CD4-positive, alpha-beta T cell (primary cell): ENCODE data around the gene CLDN5. TPM values are rescaled to one million over a fixed set of nuclear protein-coding genes. Genes with fewer than 3 reads are reported as not detected.

ENCODE experiments used
- ATAC-seq: fragments of 200-7000 bp; cut with Tn5 transposase; one replicate; pipeline ENCODE4 v1.10.0; 2022; ENCODE audit warnings: mild to moderate bottlenecking; ENCODE audit not compliant: poor library complexity
- CTCF ChIA-PET: fragments of 350-600 bp; sonication (Branson Sonifier 250); formaldehyde crosslinking; loops from one replicate; lab custom pipeline; 2021; ENCODE audit warnings: antibody characterized with exemption, inconsistent platforms; lab: Charles Lee
- POLR2A ChIA-PET: fragments of 350-600 bp; sonication (Branson Sonifier 250); formaldehyde crosslinking; loops from one replicate; lab custom pipeline; 2021; ENCODE audit warnings: antibody characterized with exemption, inconsistent platforms; lab: Charles Lee
- DNase-seq, 14 experiments: peaks; one replicate each; pipeline ENCODE4 v3.0.0-alpha.2; 2013 to 2020; ENCODE audit warnings: mixed read lengths in 2 of 14
- H3K27ac ChIP-seq, 2 donors: one replicate each; pipeline versions ENCODE4 v1.5.1 to v1.7.0; 2013; ENCODE audit warnings: low read length in 2 of 2, low read depth in 1 of 2, mild to moderate bottlenecking in 1 of 2
- H3K27me3 ChIP-seq, 2 experiments: 1 replicate in 1 of 2; 2 replicates in 1 of 2; pipeline versions ENCODE4 v1.6.1 to v1.7.0; 2013; ENCODE audit warnings: low read length in 2 of 2, control low read depth in 1 of 2, mild to moderate bottlenecking in 1 of 2, moderate library complexity in 1 of 2; ENCODE audit not compliant: insufficient read depth in 2 of 2, control insufficient read depth in 1 of 2
- H3K36me3 ChIP-seq: one replicate; pipeline ENCODE4 v1.6.1; 2013; ENCODE audit warnings: low read length, control low read depth; ENCODE audit not compliant: insufficient read depth
- H3K4me1 ChIP-seq: one replicate; pipeline ENCODE4 v1.6.1; 2013; ENCODE audit warnings: low read length, control low read depth; ENCODE audit not compliant: insufficient read depth
- H3K4me3 ChIP-seq: one replicate; pipeline ENCODE4 v1.5.1; 2013; ENCODE audit warnings: mild to moderate bottlenecking, low read length, moderate library complexity
- H3K9me3 ChIP-seq, 2 experiments: 1 replicate in 1 of 2; 2 replicates in 1 of 2; pipeline versions ENCODE4 v1.6.1 to v1.7.0; 2013; ENCODE audit warnings: low read length in 2 of 2, mild to moderate bottlenecking in 2 of 2, control low read depth in 1 of 2, moderate library complexity in 1 of 2; ENCODE audit not compliant: control insufficient read depth in 1 of 2, insufficient read depth in 1 of 2
- H3K27ac Mint-ChIP-seq: one replicate; pipeline ENCODE4 v1.8.0; 2020; ENCODE audit warnings: mixed read lengths
- H3K27me3 Mint-ChIP-seq: one replicate; pipeline ENCODE4 v1.8.0; 2021; ENCODE audit warnings: mixed read lengths
- H3K36me3 Mint-ChIP-seq: one replicate; pipeline ENCODE4 v1.8.0; 2021; ENCODE audit warnings: low read depth, mixed read lengths
- H3K4me1 Mint-ChIP-seq: one replicate; pipeline ENCODE4 v1.8.0; 2021; ENCODE audit warnings: low read depth, mixed read lengths
- H3K4me3 Mint-ChIP-seq: one replicate; pipeline ENCODE4 v1.8.0; 2020; ENCODE audit warnings: mild to moderate bottlenecking, mixed read lengths
- H3K9me3 Mint-ChIP-seq: one replicate; pipeline ENCODE4 v1.8.0; 2020; ENCODE audit warnings: mixed read lengths
- intact Hi-C, 2 experiments: fragments of 100-400 bp; cut with DNase I in 1 of 2; cut with micrococcal nuclease in 1 of 2; formaldehyde crosslinking; loops; one replicate each; pipeline versions ENCODE4 v1.15.1 to v1.9.0; 2023 to 2025; cut with DNase I, micrococcal nuclease
- total RNA-seq, 174 experiments: library from RNA in 2 of 174; stranded (reverse) in 2 of 174; gene quantifications; one replicate each; pipeline ENCODE4 v1.2.3 and lab custom pipeline; 2021 to 2026
- TF ChIP-seq, protein P1 (sequence below): fragments of 200-600 bp; IDR thresholded peaks from one replicate; pipeline ENCODE4 v1.8.0; 2022; ENCODE audit warnings: antibody characterized with exemption, mild to moderate bottlenecking

Gene CLDN5
- total RNA-seq, 2 experiments from 2014 or later: not detected

- ChIA-PET POLR2A (interaction anchor here (1.9 kb wide), 1 partner anchor 13 kb away, joined by 4 read pairs; the partner anchor contains the start of gene CDC45), CTCF (interaction anchor here (1.5 kb wide), 1 partner anchor 137 kb away, joined by 4 read pairs; no protein-coding TSS in a partner anchor)
- intact Hi-C loops: loop anchor here in 1 of 2 experiments (10.0 kb wide), 1 partner anchor 222 kb away; the partner anchor contains the start of gene SEPTIN5
- H3K36me3 ChIP-seq: no peaks in the 10 kb centered on the region
- H3K9me3 Mint-ChIP-seq: no peaks in the 10 kb centered on the region
- H3K4me3 ChIP-seq: no peak overlapping the region
- DNase-seq (no peak), ATAC-seq (no peak)
- H3K27me3 Mint-ChIP-seq: no peaks in the 10 kb centered on the region
- H3K27ac Mint-ChIP-seq: no peak overlapping the region
- H3K4me1 Mint-ChIP-seq: peaks cover 9% of the 10 kb centered on the region
- H3K9me3 ChIP-seq: no peaks in the 10 kb centered on the region
- H3K36me3 Mint-ChIP-seq: no peaks in the 10 kb centered on the region
- H3K4me1 ChIP-seq: no peaks in the 10 kb centered on the region
- no peaks in the 10 kb centered on the region for H3K27me3 ChIP-seq
- TF ChIP-seq, protein P1, sequence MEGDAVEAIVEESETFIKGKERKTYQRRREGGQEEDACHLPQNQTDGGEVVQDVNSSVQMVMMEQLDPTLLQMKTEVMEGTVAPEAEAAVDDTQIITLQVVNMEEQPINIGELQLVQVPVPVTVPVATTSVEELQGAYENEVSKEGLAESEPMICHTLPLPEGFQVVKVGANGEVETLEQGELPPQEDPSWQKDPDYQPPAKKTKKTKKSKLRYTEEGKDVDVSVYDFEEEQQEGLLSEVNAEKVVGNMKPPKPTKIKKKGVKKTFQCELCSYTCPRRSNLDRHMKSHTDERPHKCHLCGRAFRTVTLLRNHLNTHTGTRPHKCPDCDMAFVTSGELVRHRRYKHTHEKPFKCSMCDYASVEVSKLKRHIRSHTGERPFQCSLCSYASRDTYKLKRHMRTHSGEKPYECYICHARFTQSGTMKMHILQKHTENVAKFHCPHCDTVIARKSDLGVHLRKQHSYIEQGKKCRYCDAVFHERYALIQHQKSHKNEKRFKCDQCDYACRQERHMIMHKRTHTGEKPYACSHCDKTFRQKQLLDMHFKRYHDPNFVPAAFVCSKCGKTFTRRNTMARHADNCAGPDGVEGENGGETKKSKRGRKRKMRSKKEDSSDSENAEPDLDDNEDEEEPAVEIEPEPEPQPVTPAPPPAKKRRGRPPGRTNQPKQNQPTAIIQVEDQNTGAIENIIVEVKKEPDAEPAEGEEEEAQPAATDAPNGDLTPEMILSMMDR: no peak
- H3K27ac ChIP-seq: no peak overlapping the region
- no peak overlapping the region for H3K4me3 Mint-ChIP-seq
Measured at GRCh38 chr22:19492504-19493174, 31.6 kb downstream of the CLDN5 start.

DNA sequence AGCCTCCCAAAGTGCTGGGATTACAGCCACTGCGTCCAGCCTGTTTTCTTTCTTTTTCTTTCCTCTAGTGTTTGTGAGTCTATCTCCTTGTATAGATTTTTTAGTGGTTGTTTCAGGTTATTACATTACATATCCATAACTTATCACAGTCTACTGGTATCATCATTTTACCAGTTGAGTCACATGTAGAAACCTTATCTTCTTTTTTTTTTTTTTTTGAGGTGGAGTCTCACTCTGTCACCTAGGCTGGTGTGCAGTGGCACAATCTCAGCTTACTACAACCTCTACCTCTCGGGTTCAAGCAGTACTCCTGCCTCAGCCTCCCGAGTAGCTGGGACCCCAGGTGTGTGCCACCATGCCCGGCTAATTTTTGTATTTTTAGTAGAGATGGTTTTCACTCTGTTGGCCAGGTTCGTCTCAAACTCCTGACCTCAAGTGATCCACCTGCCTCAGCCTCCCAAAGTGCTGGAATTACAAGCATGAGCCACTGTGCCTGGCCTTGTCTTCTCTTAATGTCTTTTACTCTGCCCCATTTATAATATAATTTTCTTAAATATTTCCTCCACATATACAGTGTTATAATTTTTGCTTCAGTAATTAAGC lies 33.5 kb downstream of the CLDN5 start:
- Mint-ChIP-seq H3K9me3 (no peaks in the 10 kb centered on the region), H3K36me3 (no peaks in the 10 kb centered on the region), H3K4me1 (peaks cover 4% of the 10 kb centered on the region), H3K27me3 (no peaks in the 10 kb centered on the region), H3K27ac (no peak overlapping the region), H3K4me3 (no peak overlapping the region)
- no peak for ATAC-seq
- TF ChIP-seq, protein P1: no peak
- Histone ChIP-seq H3K4me1 (no peaks in the 10 kb centered on the region), H3K36me3 (no peaks in the 10 kb centered on the region), H3K27ac (no peak overlapping the region), H3K27me3 (no peaks in the 10 kb centered on the region), H3K9me3 (no peaks in the 10 kb centered on the region), H3K4me3 (no peak overlapping the region)
- POLR2A ChIA-PET: no interaction called here
- CTCF ChIA-PET: interaction anchor here (1.2 kb wide), 1 partner anchor 139 kb away, joined by 3 read pairs; no protein-coding TSS in a partner anchor
- no peak for DNase-seq
- intact Hi-C loops: loop anchor here in 1 of 2 experiments (10.0 kb wide), 1 partner anchor 224 kb away; the partner anchor contains the start of gene SEPTIN5

- no peak overlapping the region for H3K27ac Mint-ChIP-seq
- CTCF ChIA-PET: no interaction called here
Measured at GRCh38 chr22:19488884-19489843, 35.0 kb downstream of the CLDN5 start.

More at GRCh38 chr22:19488884-19489843, 35.0 kb downstream of the CLDN5 start:
- no peaks in the 10 kb centered on the region for H3K9me3 ChIP-seq
- no peak overlapping the region for H3K27ac ChIP-seq
- no peaks in the 10 kb centered on the region for H3K27me3 ChIP-seq
- H3K4me1 Mint-ChIP-seq: no peaks in the 10 kb centered on the region
- TF ChIP-seq, protein P1: no peak
- H3K9me3 Mint-ChIP-seq: no peaks in the 10 kb centered on the region
- ATAC-seq (peak; percentile 67), DNase-seq (peak in 2 of 14 experiments; percentile 17 to 23)
- no peak overlapping the region for H3K4me3 ChIP-seq
- no peak overlapping the region for H3K4me3 Mint-ChIP-seq
- no peaks in the 10 kb centered on the region for H3K36me3 ChIP-seq
- intact Hi-C loops: loop anchor here in 1 of 2 experiments (10.0 kb wide), 1 partner anchor 436 kb away; no protein-coding TSS in a partner anchor
- H3K4me1 ChIP-seq: no peaks in the 10 kb centered on the region
- H3K27me3 Mint-ChIP-seq: no peaks in the 10 kb centered on the region
- no peaks in the 10 kb centered on the region for H3K36me3 Mint-ChIP-seq
- POLR2A ChIA-PET: interaction anchor here (1.1 kb wide), 1 partner anchor 9 kb away, joined by 3 read pairs; the partner anchor contains the start of gene CDC45
